OCI-LY3 (cell line): ENCODE measurements around the gene SIGLEC6.

Experiments
- CTCF ChIP-seq: fragments of 200-600, 300-600 bp; sonication (generic); IDR thresholded peaks from 2 replicates; pipeline ENCODE4 v1.5.1; 2014; ENCODE audit warnings: antibody characterized with exemption, low read length, low read depth
- EZH2phosphoT487 ChIP-seq: fragments of 200-600 bp; shearing (Covaris generic); IDR thresholded peaks from 2 replicates; pipeline ENCODE4 v1.6.1; 2018; ENCODE audit warnings: antibody characterized with exemption, mixed run types, low read depth

GRCh38 chr19:51508059-51508733 is 23.3 kb downstream of the SIGLEC6 start:
- no peak for TF ChIP-seq CTCF
- no peak for TF ChIP-seq EZH2phosphoT487
